GM12878 (cell line): ENCODE data around the gene HNRNPA2B1.

Experiments
- CHD1 ChIP-seq: IDR thresholded peaks from 2 replicates; pipeline ENCODE4 v1.6.1; 2012; ENCODE audit warnings: low read depth, low read length, improper control_type of control experiment
- E4F1 ChIP-seq: fragments of 450-650 bp; IDR thresholded peaks from 2 replicates; pipeline ENCODE4 v1.6.1; 2018; ENCODE audit warnings: borderline replicate concordance, mild to moderate bottlenecking; ENCODE audit not compliant: partially characterized antibody
- JUND ChIP-seq: IDR thresholded peaks from 2 replicates; pipeline ENCODE4 v1.6.1; 2012; ENCODE audit warnings: low read depth, mild to moderate bottlenecking, low read length, improper control_type of control experiment, moderate library complexity
- PML ChIP-seq: IDR thresholded peaks from 2 replicates; pipeline ENCODE4 v1.6.1; 2012; ENCODE audit warnings: low read length, inconsistent platforms
- POLR2AphosphoS2 ChIP-seq: IDR thresholded peaks from 2 replicates; pipeline ENCODE4 v1.6.1; 2011; ENCODE audit warnings: low read depth, mild to moderate bottlenecking, low read length, improper control_type of control experiment, moderate library complexity
- SIN3A ChIP-seq: IDR thresholded peaks from 2 replicates; pipeline ENCODE4 v1.6.1; 2012; ENCODE audit warnings: low read depth, low read length, improper control_type of control experiment
- YY1 ChIP-seq: IDR thresholded peaks from 2 replicates; pipeline ENCODE4 v1.6.1; 2011; ENCODE audit warnings: low read depth, mild to moderate bottlenecking, low read length
- TF ChIP-seq, protein P1 (sequence below): IDR thresholded peaks from 2 replicates; pipeline ENCODE4 v1.6.1; 2012; ENCODE audit warnings: low read length, inconsistent platforms
- TF ChIP-seq, protein P2 (sequence below), 3 experiments: IDR thresholded peaks in 2 of 3; conservative IDR thresholded peaks in 1 of 3; 2 replicates each; pipeline ENCODE4 v1.5.1; 2011; ENCODE audit warnings: low read depth in 3 of 3, low read length in 3 of 3, mild to moderate bottlenecking in 3 of 3, control low read depth in 2 of 3, moderate library complexity in 2 of 3, inconsistent platforms in 1 of 3, mixed read lengths in 1 of 3; ENCODE audit not compliant: control insufficient read depth in 2 of 3, insufficient read depth in 1 of 3; ENCODE audit errors: extremely low read depth in 1 of 3
- TF ChIP-seq, protein P3 (sequence below): fragments of 450-650 bp; IDR thresholded peaks from 2 replicates; pipeline ENCODE4 v1.6.1; 2017; ENCODE audit warnings: low read depth, mild to moderate bottlenecking, moderate library complexity

GRCh38 chr7:26145238-26145637 lies 55.3 kb downstream of the HNRNPA2B1 start:
- TF ChIP-seq, protein P1, sequence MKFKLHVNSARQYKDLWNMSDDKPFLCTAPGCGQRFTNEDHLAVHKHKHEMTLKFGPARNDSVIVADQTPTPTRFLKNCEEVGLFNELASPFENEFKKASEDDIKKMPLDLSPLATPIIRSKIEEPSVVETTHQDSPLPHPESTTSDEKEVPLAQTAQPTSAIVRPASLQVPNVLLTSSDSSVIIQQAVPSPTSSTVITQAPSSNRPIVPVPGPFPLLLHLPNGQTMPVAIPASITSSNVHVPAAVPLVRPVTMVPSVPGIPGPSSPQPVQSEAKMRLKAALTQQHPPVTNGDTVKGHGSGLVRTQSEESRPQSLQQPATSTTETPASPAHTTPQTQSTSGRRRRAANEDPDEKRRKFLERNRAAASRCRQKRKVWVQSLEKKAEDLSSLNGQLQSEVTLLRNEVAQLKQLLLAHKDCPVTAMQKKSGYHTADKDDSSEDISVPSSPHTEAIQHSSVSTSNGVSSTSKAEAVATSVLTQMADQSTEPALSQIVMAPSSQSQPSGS, result no peak
- TF ChIP-seq CHD1, result no peak
- TF ChIP-seq, protein P2, sequence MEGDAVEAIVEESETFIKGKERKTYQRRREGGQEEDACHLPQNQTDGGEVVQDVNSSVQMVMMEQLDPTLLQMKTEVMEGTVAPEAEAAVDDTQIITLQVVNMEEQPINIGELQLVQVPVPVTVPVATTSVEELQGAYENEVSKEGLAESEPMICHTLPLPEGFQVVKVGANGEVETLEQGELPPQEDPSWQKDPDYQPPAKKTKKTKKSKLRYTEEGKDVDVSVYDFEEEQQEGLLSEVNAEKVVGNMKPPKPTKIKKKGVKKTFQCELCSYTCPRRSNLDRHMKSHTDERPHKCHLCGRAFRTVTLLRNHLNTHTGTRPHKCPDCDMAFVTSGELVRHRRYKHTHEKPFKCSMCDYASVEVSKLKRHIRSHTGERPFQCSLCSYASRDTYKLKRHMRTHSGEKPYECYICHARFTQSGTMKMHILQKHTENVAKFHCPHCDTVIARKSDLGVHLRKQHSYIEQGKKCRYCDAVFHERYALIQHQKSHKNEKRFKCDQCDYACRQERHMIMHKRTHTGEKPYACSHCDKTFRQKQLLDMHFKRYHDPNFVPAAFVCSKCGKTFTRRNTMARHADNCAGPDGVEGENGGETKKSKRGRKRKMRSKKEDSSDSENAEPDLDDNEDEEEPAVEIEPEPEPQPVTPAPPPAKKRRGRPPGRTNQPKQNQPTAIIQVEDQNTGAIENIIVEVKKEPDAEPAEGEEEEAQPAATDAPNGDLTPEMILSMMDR (IDR thresholded peaks at IDR 0.05 in 2 of 3, conservative IDR thresholded peaks at IDR 0.05 in 1 of 3; ENCODE audit: control insufficient read depth in 2 of 3, extremely low read depth in 1 of 3, insufficient read depth in 1 of 3, low read depth in 3 of 3, low read length in 3 of 3), result no peak
- no peak for TF ChIP-seq POLR2AphosphoS2
- TF ChIP-seq, protein P3, sequence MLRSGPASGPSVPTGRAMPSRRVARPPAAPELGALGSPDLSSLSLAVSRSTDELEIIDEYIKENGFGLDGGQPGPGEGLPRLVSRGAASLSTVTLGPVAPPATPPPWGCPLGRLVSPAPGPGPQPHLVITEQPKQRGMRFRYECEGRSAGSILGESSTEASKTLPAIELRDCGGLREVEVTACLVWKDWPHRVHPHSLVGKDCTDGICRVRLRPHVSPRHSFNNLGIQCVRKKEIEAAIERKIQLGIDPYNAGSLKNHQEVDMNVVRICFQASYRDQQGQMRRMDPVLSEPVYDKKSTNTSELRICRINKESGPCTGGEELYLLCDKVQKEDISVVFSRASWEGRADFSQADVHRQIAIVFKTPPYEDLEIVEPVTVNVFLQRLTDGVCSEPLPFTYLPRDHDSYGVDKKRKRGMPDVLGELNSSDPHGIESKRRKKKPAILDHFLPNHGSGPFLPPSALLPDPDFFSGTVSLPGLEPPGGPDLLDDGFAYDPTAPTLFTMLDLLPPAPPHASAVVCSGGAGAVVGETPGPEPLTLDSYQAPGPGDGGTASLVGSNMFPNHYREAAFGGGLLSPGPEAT, result no peak
- TF ChIP-seq PML, result no peak
- no peak for TF ChIP-seq YY1
- TF ChIP-seq JUND, result no peak
- TF ChIP-seq E4F1, result no peak
- TF ChIP-seq SIN3A, result no peak
